Mesenteric fat pad (tissue), 1 donor: ENCODE measurements around the gene SUGT1. TPM values are rescaled to one million over a fixed set of nuclear protein-coding genes. Genes with fewer than 3 reads are reported as not detected.
"Not testable (repeated sequence)": the region's sequence is repeated elsewhere in the genome, so short reads cannot be mapped to it uniquely, and the experiment has no call there.

Source experiments
- DNase-seq: peaks from one replicate; pipeline ENCODE4 v3.0.0-alpha.2; 2020; ENCODE audit warnings: low spot score
- total RNA-seq: library from RNA; stranded (reverse); fragmentation: NEBNext Ultra II Directional; extraction: Animal tissue kit (Norgen Biotek cat#: 25700); gene quantifications from one replicate; pipeline ENCODE4 v1.2.1, GENCODE V29; 2021
- donor health status: DM: yes; HTN: yes; CAD: no.

Gene SUGT1
- total RNA-seq, 1 donor from 2014 or later = 43.8 TPM

- DNase-seq = no peak
These were observed 12.7 kb downstream of the SUGT1 start for GRCh38 chr13:52665325-52665724.

GRCh38 chr13:52669677-52670076 lies 17.0 kb downstream of the SUGT1 start:
- no peak for DNase-seq

- no peak for DNase-seq
These were observed 18.1 kb downstream of the SUGT1 start for GRCh38 chr13:52670726-52671125.

GRCh38 chr13:52673465-52673864 lies 20.8 kb downstream of the SUGT1 start:
- no peak for DNase-seq

GRCh38 chr13:52677823-52678222 lies 25.2 kb downstream of the SUGT1 start:
- DNase-seq = no peak

GRCh38 chr13:52685806-52686205 lies 33.2 kb downstream of the SUGT1 start:
- not testable (repeated sequence) for DNase-seq

GRCh38 chr13:52686376-52686775 lies 33.7 kb downstream of the SUGT1 start:
- DNase-seq = no peak

- DNase-seq = no peak
These were observed 43.2 kb downstream of the SUGT1 start for GRCh38 chr13:52695856-52696255.

- DNase-seq = no peak
These were observed 43.9 kb downstream of the SUGT1 start for GRCh38 chr13:52696566-52696965.

- no peak for DNase-seq
These were observed 49.3 kb downstream of the SUGT1 start for GRCh38 chr13:52701728-52702465.

GRCh38 chr13:52703482-52703881 lies 50.8 kb downstream of the SUGT1 start:
- DNase-seq = no peak

- no peak for DNase-seq
These were observed 53.4 kb downstream of the SUGT1 start for GRCh38 chr13:52706081-52706480.

GRCh38 chr13:52707375-52707774 lies 54.7 kb downstream of the SUGT1 start:
- no peak for DNase-seq

- not testable (repeated sequence) for DNase-seq
These were observed 55.6 kb downstream of the SUGT1 start for GRCh38 chr13:52708266-52708665.

- DNase-seq = no peak
These were observed 58.6 kb downstream of the SUGT1 start for GRCh38 chr13:52711286-52711685.

- no peak for DNase-seq
These were observed 59.7 kb downstream of the SUGT1 start for GRCh38 chr13:52712385-52712784.

GRCh38 chr13:52713894-52714293 lies 61.3 kb downstream of the SUGT1 start:
- no peak for DNase-seq

GRCh38 chr13:52720904-52721303 lies 68.3 kb downstream of the SUGT1 start:
- not testable (repeated sequence) for DNase-seq

GRCh38 chr13:52721356-52721755 lies 68.7 kb downstream of the SUGT1 start:
- not testable (repeated sequence) for DNase-seq

GRCh38 chr13:52723181-52723580 lies 70.5 kb downstream of the SUGT1 start:
- DNase-seq = no peak

- no peak for DNase-seq
These were observed 72.7 kb downstream of the SUGT1 start for GRCh38 chr13:52725302-52725701.

- no peak for DNase-seq
These were observed 73.6 kb downstream of the SUGT1 start for GRCh38 chr13:52726258-52726657.

- DNase-seq = no peak
These were observed 81.5 kb downstream of the SUGT1 start for GRCh38 chr13:52734075-52734623.
